Measurements from ENCODE around the gene MTA1. TPM values are rescaled to one million over a fixed set of nuclear protein-coding genes. Genes with fewer than 3 reads are reported as not detected.

MTA1 gene
- total and polyA plus RNA-seq, 2 of the 8 experiments (the other 6 are each of a cell fraction or from before 2014, with no cell fraction given) = 73.9 to 221 TPM

DNA sequence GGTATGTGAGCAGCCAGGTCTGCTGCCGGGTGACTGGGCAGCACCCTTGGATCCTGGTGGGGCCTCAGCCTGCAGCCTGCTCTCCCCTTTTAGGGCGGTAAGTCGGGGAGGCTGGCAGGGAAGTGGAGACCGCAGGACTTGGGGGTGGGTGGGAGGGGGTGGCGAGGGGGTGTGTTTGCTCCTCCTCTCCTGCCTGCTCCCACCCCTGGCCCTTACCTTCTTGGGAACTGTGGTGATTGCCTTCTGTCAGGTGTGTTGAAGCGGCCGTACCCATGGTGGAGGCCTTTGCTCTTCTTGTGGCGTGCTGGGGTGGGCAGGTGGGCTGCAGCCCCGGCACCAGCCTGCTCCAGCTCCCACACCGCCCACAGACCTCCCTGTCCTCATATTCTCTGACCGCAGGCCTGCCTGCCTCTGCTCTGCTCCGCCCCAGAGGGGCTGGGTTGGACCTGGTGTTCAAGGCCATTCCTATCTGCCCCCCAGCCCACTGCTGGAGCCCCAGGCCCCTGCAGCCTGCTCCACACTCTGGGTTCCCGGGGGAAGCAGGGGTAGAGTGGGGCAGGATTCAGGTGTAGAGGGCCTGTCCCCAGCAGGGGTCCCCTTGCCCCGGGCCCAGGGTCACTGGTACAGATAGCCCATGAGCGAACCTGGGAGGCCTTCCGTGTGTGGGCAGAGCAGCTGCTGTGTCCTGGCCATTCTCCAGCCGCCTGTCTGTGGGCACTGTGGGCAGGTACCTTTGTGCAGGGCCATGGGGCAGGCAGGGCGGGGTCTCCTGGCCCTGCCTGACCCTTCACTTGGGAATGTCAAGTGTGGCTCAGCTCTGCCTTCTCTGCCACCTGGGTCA is 76.6 kb downstream of the MTA1 start (continued):
- TF ChIP-seq PHF8 (conservative IDR thresholded peaks at IDR 0.05; ENCODE audit: low read depth, low read length) (no peak), SP1 (IDR thresholded peaks at IDR 0.05; ENCODE audit: low read depth, low read length) (no peak)

Measured in H1 (cell line).